Measurements from ENCODE around the gene YWHAE. TPM values are rescaled to one million over a fixed set of nuclear protein-coding genes. Genes with fewer than 3 reads are reported as not detected.
"Not testable (repeated sequence)": the region's sequence is repeated elsewhere in the genome, so short reads cannot be mapped to it uniquely, and the experiment has no call there.

The YWHAE gene
- total and polyA plus RNA-seq, 2 donors = 160 to 264 TPM

DNA sequence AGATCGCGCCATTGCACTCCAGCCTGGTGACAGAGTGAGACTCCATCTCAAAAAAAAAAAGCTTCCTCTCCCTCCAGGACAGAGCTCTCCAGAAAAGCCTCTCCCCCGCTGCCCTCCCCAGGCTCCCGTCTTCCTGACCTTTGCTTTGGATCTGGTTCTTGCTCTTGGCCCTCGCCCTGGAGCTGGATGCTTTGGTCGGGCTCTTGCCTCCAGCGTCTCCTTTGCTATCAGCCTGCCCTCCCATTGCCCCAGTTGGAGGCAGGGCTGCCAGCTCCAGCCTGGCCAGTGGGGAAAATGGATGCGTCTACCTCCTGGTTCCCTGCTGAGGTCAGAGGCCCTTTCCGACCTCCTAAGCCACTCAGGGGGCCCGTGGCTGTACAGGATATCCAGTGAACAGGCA, 84.6 kb downstream of the YWHAE start:
- Histone ChIP-seq H3K27me3 (ENCODE audit: control insufficient read depth in 2 of 2, insufficient read depth in 1 of 2, low read length in 1 of 2) (peaks cover 0 to 19% of the 10 kb centered on the region in 2 donors), H3K36me3 (ENCODE audit: control insufficient read depth in 2 of 2, insufficient read depth in 2 of 2, low read length in 1 of 2) (no peaks in the 10 kb centered on the region), H3K4me1 (ENCODE audit: control insufficient read depth in 2 of 2, insufficient read depth in 2 of 2, low read length in 2 of 2) (no peaks in the 10 kb centered on the region), H3K27ac (ENCODE audit: low read depth in 1 of 2, low read length in 1 of 2) (no peak overlapping the region), H3K9me3 (ENCODE audit: control insufficient read depth in 2 of 2, insufficient read depth in 1 of 2, low read length in 1 of 2) (no peaks in the 10 kb centered on the region), H3K4me3 (ENCODE audit: low read length in 2 of 2) (no peak overlapping the region)
- 88% methylated on average over 10 of the region's 10 CpGs for WGBS
- DNase-seq (ENCODE audit: low read depth in 6 of 9, low spot score in 9 of 9) = no peak

GRCh38 chr17:1313270-1314005, 86.6 kb downstream of the YWHAE start:
- H3K4me1 ChIP-seq (ENCODE audit: control insufficient read depth in 2 of 2, insufficient read depth in 2 of 2, low read length in 2 of 2) = no peaks in the 10 kb centered on the region
- H3K27ac ChIP-seq (ENCODE audit: low read depth in 1 of 2, low read length in 1 of 2) = no peak overlapping the region
- WGBS = 88% methylated on average over 8 of the region's 8 CpGs
- H3K36me3 ChIP-seq (ENCODE audit: control insufficient read depth in 2 of 2, insufficient read depth in 2 of 2, low read length in 1 of 2) = no peaks in the 10 kb centered on the region
- H3K9me3 ChIP-seq (ENCODE audit: control insufficient read depth in 2 of 2, insufficient read depth in 1 of 2, low read length in 1 of 2) = no peaks in the 10 kb centered on the region
- peaks cover 0 to 19% of the 10 kb centered on the region in 2 donors for H3K27me3 ChIP-seq (ENCODE audit: control insufficient read depth in 2 of 2, insufficient read depth in 1 of 2, low read length in 1 of 2)
- H3K4me3 ChIP-seq (ENCODE audit: low read length in 2 of 2) = no peak overlapping the region
- DNase-seq (ENCODE audit: low read depth in 6 of 9, low spot score in 9 of 9) = no peak

- Histone ChIP-seq H3K9me3 (ENCODE audit: control insufficient read depth in 2 of 2, insufficient read depth in 1 of 2, low read length in 1 of 2) (no peaks in the 10 kb centered on the region), H3K4me3 (ENCODE audit: low read length in 2 of 2) (no peak overlapping the region), H3K27ac (ENCODE audit: low read depth in 1 of 2, low read length in 1 of 2) (no peak overlapping the region), H3K36me3 (ENCODE audit: control insufficient read depth in 2 of 2, insufficient read depth in 2 of 2, low read length in 1 of 2) (no peaks in the 10 kb centered on the region), H3K27me3 (ENCODE audit: control insufficient read depth in 2 of 2, insufficient read depth in 1 of 2, low read length in 1 of 2) (peaks cover 0 to 22% of the 10 kb centered on the region in 2 donors), H3K4me1 (ENCODE audit: control insufficient read depth in 2 of 2, insufficient read depth in 2 of 2, low read length in 2 of 2) (no peaks in the 10 kb centered on the region)
- DNase-seq (ENCODE audit: low read depth in 6 of 9, low spot score in 9 of 9) = no peak
- WGBS = 63% methylated on average over 9 of the region's 9 CpGs
Measured at GRCh38 chr17:1312261-1312870, 87.7 kb downstream of the YWHAE start.

GRCh38 chr17:1307829-1308228, 92.2 kb downstream of the YWHAE start:
- not testable (repeated sequence) for H3K4me3 ChIP-seq (ENCODE audit: low read length in 2 of 2); H3K4me1 ChIP-seq (ENCODE audit: control insufficient read depth in 2 of 2, insufficient read depth in 2 of 2, low read length in 2 of 2); DNase-seq (ENCODE audit: low read depth in 6 of 9, low spot score in 9 of 9); H3K9me3 ChIP-seq (ENCODE audit: control insufficient read depth in 2 of 2, insufficient read depth in 1 of 2, low read length in 1 of 2); H3K36me3 ChIP-seq (ENCODE audit: control insufficient read depth in 2 of 2, insufficient read depth in 2 of 2, low read length in 1 of 2); H3K27ac ChIP-seq (ENCODE audit: low read depth in 1 of 2, low read length in 1 of 2)
- WGBS = 85% methylated on average over 13 of the region's 16 CpGs
- peaks cover 0 to 17% of the 10 kb centered on the region in 2 donors for H3K27me3 ChIP-seq (ENCODE audit: control insufficient read depth in 2 of 2, insufficient read depth in 1 of 2, low read length in 1 of 2)

DNA sequence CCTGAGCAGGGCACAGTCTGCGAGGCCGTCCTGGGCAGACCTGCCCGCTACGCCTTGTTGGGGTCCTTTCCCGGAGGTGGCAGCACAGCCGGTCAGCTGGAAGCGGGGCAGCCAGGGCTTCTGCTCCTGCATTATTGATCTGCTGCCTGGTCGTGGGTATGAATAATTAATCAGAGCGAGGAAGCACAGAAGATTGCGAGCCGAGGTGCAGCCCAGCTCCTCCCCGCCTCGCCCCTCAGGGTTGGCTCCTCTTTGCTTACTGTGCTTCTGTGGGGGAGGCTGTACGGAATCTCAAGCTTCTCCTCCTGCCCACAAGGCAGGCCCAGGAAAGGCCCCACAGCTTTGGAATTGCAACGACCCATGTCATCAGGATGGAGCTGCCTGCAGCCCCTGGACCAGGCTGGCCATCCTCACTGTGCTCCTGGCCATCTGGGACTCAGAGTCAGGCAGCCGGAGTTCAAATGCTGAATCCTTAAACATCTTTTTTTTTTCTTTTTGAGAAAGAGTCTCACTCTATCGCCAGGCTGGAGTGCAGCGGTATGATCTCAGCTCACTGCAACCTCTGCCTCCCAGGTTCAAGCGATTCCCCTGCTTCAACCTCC, 95.0 kb downstream of the YWHAE start:
- H3K27me3 ChIP-seq (ENCODE audit: control insufficient read depth in 2 of 2, insufficient read depth in 1 of 2, low read length in 1 of 2) = peaks cover 0 to 23% of the 10 kb centered on the region in 2 donors
- no peak overlapping the region for H3K4me3 ChIP-seq (ENCODE audit: low read length in 2 of 2)
- no peaks in the 10 kb centered on the region for H3K36me3 ChIP-seq (ENCODE audit: control insufficient read depth in 2 of 2, insufficient read depth in 2 of 2, low read length in 1 of 2)
- DNase-seq (ENCODE audit: low read depth in 6 of 9, low spot score in 9 of 9) = no peak
- no peaks in the 10 kb centered on the region for H3K9me3 ChIP-seq (ENCODE audit: control insufficient read depth in 2 of 2, insufficient read depth in 1 of 2, low read length in 1 of 2)
- H3K27ac ChIP-seq (ENCODE audit: low read depth in 1 of 2, low read length in 1 of 2) = no peak overlapping the region
- 95% methylated on average over 19 of the region's 19 CpGs for WGBS
- H3K4me1 ChIP-seq (ENCODE audit: control insufficient read depth in 2 of 2, insufficient read depth in 2 of 2, low read length in 2 of 2) = no peaks in the 10 kb centered on the region

- Histone ChIP-seq H3K36me3 (ENCODE audit: control insufficient read depth in 2 of 2, insufficient read depth in 2 of 2, low read length in 1 of 2) (no peaks in the 10 kb centered on the region), H3K27me3 (ENCODE audit: control insufficient read depth in 2 of 2, insufficient read depth in 1 of 2, low read length in 1 of 2) (peaks cover 0 to 27% of the 10 kb centered on the region in 2 donors), H3K4me1 (ENCODE audit: control insufficient read depth in 2 of 2, insufficient read depth in 2 of 2, low read length in 2 of 2) (peaks cover 0 to 2% of the 10 kb centered on the region in 2 donors), H3K4me3 (ENCODE audit: low read length in 2 of 2) (no peak overlapping the region), H3K9me3 (ENCODE audit: control insufficient read depth in 2 of 2, insufficient read depth in 1 of 2, low read length in 1 of 2) (no peaks in the 10 kb centered on the region), H3K27ac (ENCODE audit: low read depth in 1 of 2, low read length in 1 of 2) (no peak overlapping the region)
- no peak for DNase-seq (ENCODE audit: low read depth in 6 of 9, low spot score in 9 of 9)
- 94% methylated on average over 5 of the region's 5 CpGs for WGBS
Measured at GRCh38 chr17:1304522-1304921, 95.5 kb downstream of the YWHAE start.

- DNase-seq (ENCODE audit: low read depth in 6 of 9, low spot score in 9 of 9) = no peak
- H3K36me3 ChIP-seq (ENCODE audit: control insufficient read depth in 2 of 2, insufficient read depth in 2 of 2, low read length in 1 of 2) = no peaks in the 10 kb centered on the region
- H3K27ac ChIP-seq (ENCODE audit: low read depth in 1 of 2, low read length in 1 of 2) = no peak overlapping the region
- peaks cover 0 to 20% of the 10 kb centered on the region in 2 donors for H3K4me1 ChIP-seq (ENCODE audit: control insufficient read depth in 2 of 2, insufficient read depth in 2 of 2, low read length in 2 of 2)
- peaks cover 0 to 44% of the 10 kb centered on the region in 2 donors for H3K27me3 ChIP-seq (ENCODE audit: control insufficient read depth in 2 of 2, insufficient read depth in 1 of 2, low read length in 1 of 2)
- H3K9me3 ChIP-seq (ENCODE audit: control insufficient read depth in 2 of 2, insufficient read depth in 1 of 2, low read length in 1 of 2) = peaks cover 0 to 3% of the 10 kb centered on the region in 2 donors
- H3K4me3 ChIP-seq (ENCODE audit: low read length in 2 of 2) = no peak overlapping the region
- WGBS = 93% methylated on average over 18 of the region's 18 CpGs
Measured at GRCh38 chr17:1302761-1303160, 97.3 kb downstream of the YWHAE start.

DNA sequence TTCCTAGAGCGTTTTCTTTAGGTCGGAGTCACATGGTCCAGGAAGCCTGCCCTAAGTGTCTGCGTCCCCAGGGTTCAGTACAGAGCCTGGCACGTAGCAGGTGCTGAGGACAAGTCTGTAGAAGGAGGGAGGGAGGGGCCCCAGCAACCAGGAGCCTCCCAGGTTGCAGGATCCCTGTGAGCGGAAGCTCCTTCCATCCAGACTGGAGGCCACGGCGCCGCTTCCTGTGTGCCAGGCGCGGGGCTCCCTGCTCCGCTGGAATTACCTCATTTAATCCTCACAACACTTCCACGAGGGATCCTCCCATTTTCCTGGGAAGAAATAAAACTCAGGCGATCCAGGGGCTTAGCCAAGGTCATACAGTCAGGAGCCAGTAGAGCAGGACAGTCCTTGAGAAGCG, 98.5 kb downstream of the YWHAE start:
- H3K27me3 ChIP-seq (ENCODE audit: control insufficient read depth in 2 of 2, insufficient read depth in 1 of 2, low read length in 1 of 2) = peaks cover 0 to 49% of the 10 kb centered on the region in 2 donors
- WGBS = 82% methylated on average over 14 of the region's 14 CpGs

DNA sequence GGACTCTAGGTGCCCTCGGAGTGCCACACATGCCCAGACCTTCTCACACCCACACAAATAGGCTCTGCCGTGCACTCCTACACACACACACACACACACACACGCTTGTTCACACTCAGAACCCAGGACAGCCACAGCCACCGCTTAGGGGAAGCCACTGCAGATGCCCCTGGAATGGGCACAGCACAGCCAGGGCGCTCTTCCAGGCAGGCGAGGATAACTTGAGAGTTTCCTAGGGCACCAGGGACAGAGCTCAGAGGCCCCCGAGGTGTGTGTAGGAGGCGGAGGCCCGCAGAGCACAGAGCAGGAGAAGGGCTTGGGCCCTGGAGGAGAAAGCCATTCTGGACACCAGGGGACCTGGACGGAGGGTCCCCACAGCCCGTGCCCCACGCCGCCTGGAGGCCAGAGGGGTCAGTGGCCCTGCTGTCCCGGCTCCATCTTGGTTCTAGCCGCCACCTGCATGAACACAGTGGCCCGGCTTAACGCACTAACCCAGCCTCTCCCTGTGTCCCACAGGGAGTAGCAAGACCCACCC, 99.6 kb downstream of the YWHAE start:
- peaks cover 0 to 49% of the 10 kb centered on the region in 2 donors for H3K27me3 ChIP-seq (ENCODE audit: control insufficient read depth in 2 of 2, insufficient read depth in 1 of 2, low read length in 1 of 2)
- peaks cover 0 to 25% of the 10 kb centered on the region in 2 donors for H3K4me1 ChIP-seq (ENCODE audit: control insufficient read depth in 2 of 2, insufficient read depth in 2 of 2, low read length in 2 of 2)
- DNase-seq (ENCODE audit: low read depth in 6 of 9, low spot score in 9 of 9) = no peak
- H3K4me3 ChIP-seq (ENCODE audit: low read length in 2 of 2) = no peak overlapping the region
- no peak overlapping the region for H3K27ac ChIP-seq (ENCODE audit: low read depth in 1 of 2, low read length in 1 of 2)
- WGBS = 93% methylated on average over 17 of the region's 17 CpGs
- no peaks in the 10 kb centered on the region for H3K36me3 ChIP-seq (ENCODE audit: control insufficient read depth in 2 of 2, insufficient read depth in 2 of 2, low read length in 1 of 2)
- H3K9me3 ChIP-seq (ENCODE audit: control insufficient read depth in 2 of 2, insufficient read depth in 1 of 2, low read length in 1 of 2) = peaks cover 0 to 3% of the 10 kb centered on the region in 2 donors

More for the DNA sequence above, 98.5 kb downstream of the YWHAE start:
- H3K9me3 ChIP-seq (ENCODE audit: control insufficient read depth in 2 of 2, insufficient read depth in 1 of 2, low read length in 1 of 2) = peaks cover 0 to 3% of the 10 kb centered on the region in 2 donors
- no peaks in the 10 kb centered on the region for H3K36me3 ChIP-seq (ENCODE audit: control insufficient read depth in 2 of 2, insufficient read depth in 2 of 2, low read length in 1 of 2)
- peaks cover 0 to 21% of the 10 kb centered on the region in 2 donors for H3K4me1 ChIP-seq (ENCODE audit: control insufficient read depth in 2 of 2, insufficient read depth in 2 of 2, low read length in 2 of 2)
- no peak overlapping the region for H3K4me3 ChIP-seq (ENCODE audit: low read length in 2 of 2)
- no peak overlapping the region for H3K27ac ChIP-seq (ENCODE audit: low read depth in 1 of 2, low read length in 1 of 2)
- no peak for DNase-seq (ENCODE audit: low read depth in 6 of 9, low spot score in 9 of 9)
